CD4-positive, alpha-beta T cell treated with Interleukin-17A for 4 hours (primary cell): ENCODE measurements around the gene CDKAL1.

ENCODE experiments used
- DNase-seq: peaks from one replicate; pipeline ENCODE4 v3.0.0-alpha.2; 2020; ENCODE audit warnings: mixed read lengths

CDKAL1 gene

GRCh38 chr6:20684474-20684873 is 150.2 kb downstream of the CDKAL1 start:
- DNase-seq, result no peak

- no peak for DNase-seq
These were observed 151.9 kb downstream of the CDKAL1 start for GRCh38 chr6:20686142-20686541.

- no peak for DNase-seq
These were observed 153.2 kb downstream of the CDKAL1 start for GRCh38 chr6:20687494-20687893.

- DNase-seq, result no peak
These were observed 154.6 kb downstream of the CDKAL1 start for GRCh38 chr6:20688710-20689500.

GRCh38 chr6:20691185-20691584 is 156.9 kb downstream of the CDKAL1 start:
- no peak for DNase-seq

DNA sequence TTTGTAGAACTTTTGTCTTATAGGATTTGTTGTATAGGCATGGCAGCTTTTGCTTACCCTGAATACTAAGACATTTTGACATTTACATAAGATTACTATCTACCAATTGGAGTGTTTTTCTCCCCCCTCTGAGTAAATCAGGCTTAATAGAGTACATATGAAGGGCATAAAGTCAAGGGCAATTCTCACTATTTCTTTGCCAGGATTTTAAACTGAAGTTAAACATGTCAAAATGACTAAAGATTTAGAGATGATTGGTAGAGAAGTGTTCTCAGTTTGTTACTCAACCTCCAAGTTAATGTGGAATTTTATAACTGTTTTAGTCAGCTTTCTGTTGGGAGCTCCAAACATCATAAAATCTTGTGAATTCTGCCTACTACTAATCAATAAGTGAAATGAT is 157.8 kb downstream of the CDKAL1 start:
- no peak for DNase-seq

DNA sequence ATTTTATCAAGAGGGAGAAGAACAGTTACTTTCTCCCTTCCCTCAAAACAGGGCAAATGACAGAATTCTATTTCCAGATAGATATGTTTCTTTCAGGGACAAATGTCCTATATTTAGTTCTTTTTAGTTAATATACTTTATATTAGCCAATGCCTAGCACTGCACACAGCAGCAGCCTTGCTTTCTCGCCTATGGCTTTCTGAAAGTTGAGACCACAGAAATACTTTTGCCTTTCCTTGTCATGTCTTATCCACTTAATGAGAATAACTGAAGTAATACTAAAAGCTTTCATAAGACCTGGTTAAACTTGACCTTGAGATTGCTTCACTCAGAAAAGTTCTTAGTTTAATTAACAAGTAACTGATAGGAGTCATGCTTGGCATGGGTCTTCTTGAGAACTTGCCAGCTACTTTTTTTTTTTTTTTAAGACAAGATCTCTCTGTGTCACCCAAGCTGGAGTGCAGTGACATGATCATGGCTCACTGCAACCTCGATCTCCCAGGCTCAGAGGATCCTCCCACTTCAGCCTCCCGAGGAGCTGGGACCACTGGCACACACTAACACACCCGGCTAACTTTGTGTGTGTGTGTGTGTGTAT is 159.3 kb downstream of the CDKAL1 start:
- DNase-seq, result no peak

DNA sequence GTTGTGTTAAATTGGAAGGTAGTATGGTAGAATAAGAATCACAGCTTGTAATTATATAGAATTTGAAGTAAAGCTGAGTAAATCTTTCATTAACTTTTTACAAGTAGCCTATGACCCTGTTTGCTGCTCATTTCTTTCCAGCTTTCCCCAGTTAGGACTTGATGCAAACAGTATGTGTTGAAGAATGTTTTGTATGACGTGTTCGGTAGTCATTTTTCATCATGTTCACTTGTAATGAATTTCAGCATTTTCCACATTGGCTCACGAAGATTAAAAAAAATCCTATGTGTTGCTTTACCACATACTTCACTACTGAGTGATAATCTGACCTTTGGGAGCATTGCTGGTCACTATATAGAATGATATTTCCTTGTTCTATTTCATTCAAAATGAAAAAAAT is 162.4 kb downstream of the CDKAL1 start:
- DNase-seq, result no peak

GRCh38 chr6:20698675-20699074 is 164.4 kb downstream of the CDKAL1 start:
- no peak for DNase-seq

DNA sequence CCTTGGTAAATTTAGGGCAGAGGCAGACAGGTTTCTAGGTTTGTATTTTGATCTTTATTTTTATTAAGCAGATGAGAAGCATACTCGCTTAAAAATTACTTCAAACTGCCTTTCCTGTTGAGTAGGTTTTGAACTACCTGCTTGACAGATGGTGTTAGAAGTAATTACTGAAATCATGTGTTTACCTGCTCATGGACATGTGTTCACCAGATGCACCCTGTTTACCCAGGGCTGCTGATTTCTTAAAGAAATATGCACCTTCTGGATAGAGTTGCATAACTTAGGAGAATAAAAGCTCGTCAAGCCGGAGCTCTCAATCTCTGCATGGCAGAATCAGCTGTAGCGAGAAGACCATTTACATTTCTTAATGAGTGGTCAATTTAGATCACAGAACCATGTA is 165.1 kb downstream of the CDKAL1 start:
- no peak for DNase-seq

GRCh38 chr6:20700375-20700774 is 166.1 kb downstream of the CDKAL1 start:
- no peak for DNase-seq

- DNase-seq, result no peak
These were observed 168.1 kb downstream of the CDKAL1 start for GRCh38 chr6:20702366-20702765.

DNA sequence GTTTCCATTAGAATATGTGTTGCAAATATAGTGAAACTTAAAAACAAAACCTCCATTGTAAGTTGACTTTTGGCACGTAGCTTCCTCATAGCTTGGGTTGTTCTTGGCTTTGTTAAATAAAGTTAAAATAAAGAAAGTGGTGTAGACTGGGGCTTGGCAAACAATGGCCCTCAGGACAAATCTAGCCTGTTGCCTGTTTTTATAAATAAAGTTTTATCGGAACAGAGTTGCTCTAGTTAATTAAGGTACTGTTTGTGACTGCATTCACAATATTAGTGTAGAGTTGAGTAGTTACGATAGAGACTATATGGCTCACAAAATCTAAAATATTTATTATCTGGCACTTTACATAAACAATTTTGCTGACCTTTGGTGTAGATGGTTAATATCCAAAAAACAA is 168.8 kb downstream of the CDKAL1 start:
- DNase-seq, result no peak

GRCh38 chr6:20704325-20705025 is 170.2 kb downstream of the CDKAL1 start:
- no peak for DNase-seq

DNA sequence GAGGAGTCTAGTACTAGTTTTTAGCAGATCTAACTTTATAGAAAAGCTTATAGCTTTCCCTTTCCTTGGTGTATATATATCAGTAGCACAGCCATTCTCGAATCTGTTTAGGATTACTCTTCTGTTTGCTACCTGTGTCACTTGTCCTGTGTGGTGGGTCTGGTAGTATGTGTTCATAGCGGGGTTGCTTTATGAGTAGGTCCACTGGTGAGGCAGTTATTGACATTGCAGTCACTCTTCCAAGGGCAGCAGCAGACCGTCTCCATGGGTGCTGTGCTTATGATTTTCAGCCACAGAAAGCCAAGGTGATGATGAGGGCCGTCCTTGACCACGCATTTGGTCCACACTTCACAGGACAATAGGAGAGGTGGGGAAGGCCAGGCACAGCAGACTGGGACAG is 171.5 kb downstream of the CDKAL1 start:
- DNase-seq, result no peak

GRCh38 chr6:20706238-20706938 is 172.1 kb downstream of the CDKAL1 start:
- no peak for DNase-seq

DNA sequence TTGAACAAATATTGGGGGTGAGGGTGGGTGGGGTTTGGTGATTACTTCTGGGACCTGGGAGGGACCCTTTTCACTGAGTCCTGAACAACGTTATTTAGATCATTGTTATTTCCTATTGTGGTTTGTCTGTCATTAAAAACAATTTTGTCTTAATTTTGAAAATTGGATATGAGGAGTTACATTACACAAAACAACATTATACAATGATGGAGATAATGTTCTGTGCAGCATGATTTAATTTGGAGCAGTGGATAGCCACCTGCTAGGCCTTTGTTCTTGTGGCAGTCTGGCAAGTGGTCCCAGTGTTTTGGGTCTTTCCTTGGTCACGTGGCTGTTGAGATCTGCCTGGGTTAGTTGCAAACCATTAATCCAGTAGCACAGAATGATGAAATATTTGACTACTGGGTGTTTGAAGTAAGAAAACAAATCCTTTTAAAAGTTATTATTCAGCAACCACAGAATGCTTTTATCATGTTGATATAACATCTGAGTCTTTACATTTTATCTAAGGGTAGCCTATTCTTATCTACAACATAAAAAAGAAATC is 172.8 kb downstream of the CDKAL1 start:
- no peak for DNase-seq

- no peak for DNase-seq
These were observed 173.6 kb downstream of the CDKAL1 start for GRCh38 chr6:20707870-20708269.

DNA sequence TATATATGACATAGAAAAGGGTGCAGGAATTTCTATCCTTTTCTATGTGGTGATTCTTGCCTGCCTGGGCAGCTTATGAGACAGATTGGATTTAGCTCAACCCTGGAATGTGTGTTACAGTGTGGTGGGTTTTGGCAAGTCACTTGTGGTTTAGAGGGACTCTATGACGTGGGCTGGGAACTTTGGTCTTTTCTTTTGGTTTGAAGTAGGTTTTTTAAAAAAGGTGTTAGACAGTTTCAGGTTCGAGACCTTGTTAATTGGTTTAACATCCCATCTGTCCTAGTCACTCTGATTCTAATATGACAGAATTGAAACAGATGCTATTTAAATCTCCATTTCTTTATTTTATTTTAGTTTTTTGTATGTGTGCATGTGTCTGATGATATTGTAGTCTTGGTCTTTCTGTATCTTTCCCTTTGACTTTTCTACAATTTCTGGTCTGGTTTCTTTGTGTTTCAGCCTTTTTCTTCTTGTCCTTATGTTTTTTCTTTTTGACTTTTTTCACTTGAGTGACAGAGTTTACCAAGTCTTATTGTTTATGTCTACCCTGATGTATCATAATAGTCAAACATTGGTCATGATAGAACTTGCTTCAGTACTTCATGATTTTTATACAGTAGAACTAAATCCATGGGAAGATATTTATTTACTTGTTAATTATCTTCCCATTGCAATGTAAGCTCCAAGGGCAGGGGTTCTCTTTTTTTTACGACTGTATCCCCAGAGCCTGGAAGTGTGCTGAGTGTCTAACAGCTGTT is 174.3 kb downstream of the CDKAL1 start:
- no peak for DNase-seq

DNA sequence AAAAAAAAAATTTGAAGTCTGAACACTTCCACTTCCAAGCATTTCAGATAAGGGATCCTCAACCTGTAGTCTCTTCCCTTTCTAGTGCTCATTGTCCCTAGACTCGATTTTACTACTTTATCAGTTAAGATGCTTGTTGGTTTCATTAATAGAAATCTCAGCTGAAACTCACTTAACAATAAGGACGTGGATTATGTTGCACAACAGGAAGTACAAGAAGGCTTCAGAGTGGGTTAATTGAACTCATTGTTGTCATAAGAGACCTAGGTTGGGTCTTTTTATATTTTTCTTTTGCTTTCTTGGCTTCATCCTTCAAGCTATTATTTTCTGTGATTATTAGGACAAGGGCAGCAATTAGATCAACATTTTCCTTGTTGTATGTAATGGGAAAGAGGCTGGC is 175.2 kb downstream of the CDKAL1 start:
- no peak for DNase-seq

GRCh38 chr6:20710341-20710740 is 176.1 kb downstream of the CDKAL1 start:
- DNase-seq, result no peak

DNA sequence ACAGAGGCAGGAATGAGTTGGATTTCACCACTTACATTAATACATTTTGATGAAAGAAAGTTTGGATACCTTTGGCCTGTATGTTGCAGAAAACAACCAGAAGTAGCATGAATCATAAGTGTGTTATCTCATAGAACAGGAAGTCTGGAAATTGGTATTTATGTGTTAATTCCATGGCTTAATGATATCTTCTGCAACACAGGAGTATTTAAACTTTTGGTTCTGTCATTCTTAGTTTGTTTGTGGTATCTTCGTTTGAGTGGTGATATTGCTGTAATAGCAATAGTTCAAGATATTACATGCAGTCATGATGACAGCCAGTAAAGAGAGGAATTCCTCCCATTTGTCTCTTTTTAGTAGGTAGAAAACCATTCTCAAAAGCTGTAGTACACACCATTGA is 177.3 kb downstream of the CDKAL1 start:
- no peak for DNase-seq
